ENCODE measurements around the gene SSR3. TPM values are rescaled to one million over a fixed set of nuclear protein-coding genes. Genes with fewer than 3 reads are reported as not detected.

Gene SSR3
- total and polyA plus RNA-seq, 9 of the 15 experiments (the other 6 are each of a cell fraction or from before 2014, with no cell fraction given): 104 to 464 (median 307) TPM

GRCh38 chr3:156601497-156601896 lies 46.6 kb upstream of the SSR3 start (continued):
- TF ChIP-seq MECOM (CRISPR knock-in tag; IDR thresholded peaks at IDR 0.05) (peak; percentile 45; the same call in 1 of the 2 replicates), SMAD4 (CRISPR knock-in tag; conservative IDR thresholded peaks at IDR 0.05) (0 out of 2 replicates have a peak, but pooled peaks have one; percentile 55), SMARCE1 (IDR thresholded peaks at IDR 0.05) (0 out of 2 replicates have a peak, but pooled peaks have one; percentile 59), SMARCC2 (IDR thresholded peaks at IDR 0.05; ENCODE audit: low read depth) (peak; percentile 62; the same call in 1 of the 2 replicates), CREB3 (tag; conservative IDR thresholded peaks at IDR 0.05; ENCODE audit: low read depth) (peak; percentile 72), GTF2A2 (tag; IDR thresholded peaks at IDR 0.05) (peak; percentile 58; the same call in 1 of the 2 replicates), CXXC5 (CRISPR knock-in tag; IDR thresholded peaks at IDR 0.05) (peak; percentile 63), ID3 (CRISPR knock-in tag; IDR thresholded peaks at IDR 0.05) (no peak), ID3 (tag; IDR thresholded peaks at IDR 0.05) (0 out of 2 replicates have a peak, but pooled peaks have one; percentile 39), JUND (IDR thresholded peaks at IDR 0.05; ENCODE audit: borderline replicate concordance, low read depth, low read length) (peak; percentile 23; the same call in 1 of the 2 replicates), JUND (tag; IDR thresholded peaks at IDR 0.05; ENCODE audit: borderline replicate concordance, low read depth, low read length) (peak; percentile 45; the same call in 2 of the 3 replicates), CEBPZ (IDR thresholded peaks at IDR 0.05; ENCODE audit: borderline replicate concordance, low read depth, low read length) (no peak), TAF9B (IDR thresholded peaks at IDR 0.05; ENCODE audit: partially characterized antibody) (peak; percentile 3), KLF16 (IDR thresholded peaks at IDR 0.05) (peak; percentile 40; the same call in 1 of the 2 replicates), SOX6 (IDR thresholded peaks at IDR 0.05) (peak; percentile 62), TRIM24 (IDR thresholded peaks at IDR 0.05) (no peak; a peak in 1 of 4 replicates), FOSL1 (tag; conservative IDR thresholded peaks at IDR 0.05) (peak; percentile 70), TAL1 (IDR thresholded peaks at IDR 0.05) (peak; percentile 70)
- TF ChIP-seq, protein P1, sequence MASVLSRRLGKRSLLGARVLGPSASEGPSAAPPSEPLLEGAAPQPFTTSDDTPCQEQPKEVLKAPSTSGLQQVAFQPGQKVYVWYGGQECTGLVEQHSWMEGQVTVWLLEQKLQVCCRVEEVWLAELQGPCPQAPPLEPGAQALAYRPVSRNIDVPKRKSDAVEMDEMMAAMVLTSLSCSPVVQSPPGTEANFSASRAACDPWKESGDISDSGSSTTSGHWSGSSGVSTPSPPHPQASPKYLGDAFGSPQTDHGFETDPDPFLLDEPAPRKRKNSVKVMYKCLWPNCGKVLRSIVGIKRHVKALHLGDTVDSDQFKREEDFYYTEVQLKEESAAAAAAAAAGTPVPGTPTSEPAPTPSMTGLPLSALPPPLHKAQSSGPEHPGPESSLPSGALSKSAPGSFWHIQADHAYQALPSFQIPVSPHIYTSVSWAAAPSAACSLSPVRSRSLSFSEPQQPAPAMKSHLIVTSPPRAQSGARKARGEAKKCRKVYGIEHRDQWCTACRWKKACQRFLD (CRISPR knock-in tag; IDR thresholded peaks at IDR 0.05): peak; percentile 58; the same call in 1 of the 2 replicates
- TF ChIP-seq, protein P2, sequence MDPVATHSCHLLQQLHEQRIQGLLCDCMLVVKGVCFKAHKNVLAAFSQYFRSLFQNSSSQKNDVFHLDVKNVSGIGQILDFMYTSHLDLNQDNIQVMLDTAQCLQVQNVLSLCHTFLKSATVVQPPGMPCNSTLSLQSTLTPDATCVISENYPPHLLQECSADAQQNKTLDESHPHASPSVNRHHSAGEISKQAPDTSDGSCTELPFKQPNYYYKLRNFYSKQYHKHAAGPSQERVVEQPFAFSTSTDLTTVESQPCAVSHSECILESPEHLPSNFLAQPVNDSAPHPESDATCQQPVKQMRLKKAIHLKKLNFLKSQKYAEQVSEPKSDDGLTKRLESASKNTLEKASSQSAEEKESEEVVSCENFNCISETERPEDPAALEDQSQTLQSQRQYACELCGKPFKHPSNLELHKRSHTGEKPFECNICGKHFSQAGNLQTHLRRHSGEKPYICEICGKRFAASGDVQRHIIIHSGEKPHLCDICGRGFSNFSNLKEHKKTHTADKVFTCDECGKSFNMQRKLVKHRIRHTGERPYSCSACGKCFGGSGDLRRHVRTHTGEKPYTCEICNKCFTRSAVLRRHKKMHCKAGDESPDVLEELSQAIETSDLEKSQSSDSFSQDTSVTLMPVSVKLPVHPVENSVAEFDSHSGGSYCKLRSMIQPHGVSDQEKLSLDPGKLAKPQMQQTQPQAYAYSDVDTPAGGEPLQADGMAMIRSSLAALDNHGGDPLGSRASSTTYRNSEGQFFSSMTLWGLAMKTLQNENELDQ (CRISPR knock-in tag; IDR thresholded peaks at IDR 0.05; ENCODE audit: borderline replicate concordance): no peak
